Transverse colon (tissue), 4 donors: ENCODE measurements around the gene PPP1R10. TPM values are rescaled to one million over a fixed set of nuclear protein-coding genes. Genes with fewer than 3 reads are reported as not detected.

Source experiments
- DNase-seq: peaks from one replicate; pipeline ENCODE4 v3.0.0-alpha.2; 2019
- H3K27ac ChIP-seq, 4 donors: fragments of 200-600 bp; sonication (generic); 2 replicates each; pipeline ENCODE4 v1.5.1; 2016 to 2018; ENCODE audit warnings: inconsistent platforms in 4 of 4
- H3K27me3 ChIP-seq: fragments of 200-600 bp; sonication (generic); 2 replicates; pipeline ENCODE4 v1.5.1; 2017; ENCODE audit warnings: inconsistent platforms
- H3K36me3 ChIP-seq, 4 donors: fragments of 200-600 bp; sonication (generic); 2 replicates each; pipeline ENCODE4 v1.5.1; 2017 to 2019; ENCODE audit warnings: inconsistent platforms in 4 of 4
- H3K4me1 ChIP-seq, 4 donors: fragments of 200-600 bp; sonication (generic); 2 replicates each; pipeline ENCODE4 v1.5.1; 2017 to 2020; ENCODE audit warnings: inconsistent platforms in 4 of 4
- H3K4me3 ChIP-seq, 4 donors: fragments of 200-600 bp; sonication (generic); 1 replicate in 1 of 4; 2 replicates in 3 of 4; pipeline versions ENCODE4 v1.5.1 to v1.6.1; 2017 to 2019; ENCODE audit warnings: inconsistent platforms in 4 of 4
- H3K9me3 ChIP-seq, 2 donors: fragments of 200-600 bp; sonication (generic); 2 replicates each; pipeline ENCODE4 v1.5.1; 2017 to 2019; ENCODE audit warnings: inconsistent platforms in 2 of 2
- CTCF ChIP-seq, 5 experiments: fragments of 200-600 bp in 3 of 5; fragments of 450-650 bp in 2 of 5; sonication (generic) in 3 of 5; IDR thresholded peaks; 1 replicate in 2 of 5; 2 replicates in 3 of 5; pipeline ENCODE4 v1.5.1; 2016 to 2017; ENCODE audit warnings: antibody characterized with exemption in 5 of 5, inconsistent platforms in 3 of 5, mild to moderate bottlenecking in 2 of 5, moderate library complexity in 1 of 5
- EP300 ChIP-seq: sonication (generic); formaldehyde crosslinking; IDR thresholded peaks from one replicate; pipeline ENCODE4 v1.6.1; 2017; ENCODE audit warnings: antibody characterized with exemption, low read depth
- POLR2A ChIP-seq: fragments of 450-650 bp; IDR thresholded peaks from one replicate; pipeline ENCODE4 v1.6.1; 2016; ENCODE audit warnings: antibody characterized with exemption, mild to moderate bottlenecking, moderate library complexity
- POLR2AphosphoS5 ChIP-seq, 3 donors: sonication (generic); formaldehyde crosslinking; IDR thresholded peaks; one replicate each; pipeline ENCODE4 v1.6.1; 2016; ENCODE audit warnings: antibody characterized with exemption in 3 of 3
- WGBS, 2 donors: methylation state at CpG; one replicate each; pipeline ENCODE4 v1.1.5; 2018; ENCODE audit warnings: low coverage in 1 of 2; 5-methylcytosine and 5-hydroxymethylcytosine counted together
- in situ Hi-C, 4 donors: fragments of 200-750 bp; cut with MboI; loops; one replicate each; pipeline versions ENCODE4 v1.15.0 to v1.15.1; 2017; ENCODE audit warnings: low sequenced_read_pairs in 3 of 4, low pct_ligation_motif_present in 1 of 4, low pct_unique_long_range_greater_than_20kb in 1 of 4
- intact Hi-C: fragments of 100-400 bp; cut with DNase I; formaldehyde crosslinking; loops from one replicate; pipeline ENCODE4 v1.15.1; 2023; ENCODE audit warnings: low total_unique reads
- total RNA-seq, 4 donors: library from RNA; depleted of rRNA; stranded (reverse); fragments of >200 nt; gene quantifications; one replicate each; pipeline ENCODE4 v1.1.0, GENCODE V29; 2016

PPP1R10 gene
- total RNA-seq, 4 donors from 2014 or later: 35.5 to 62.5 (median 53.8) TPM

- no peaks in the 10 kb centered on the region for H3K36me3 ChIP-seq
- WGBS, 2 donors: 0 to 2% methylated on average over 3 to 18 of the region's 18 CpGs
These were observed 46.3 kb downstream of the PPP1R10 start for GRCh38 chr6:30570740-30571074.

GRCh38 chr6:30570263-30570662 is 46.8 kb downstream of the PPP1R10 start:
- Histone ChIP-seq H3K27me3 (no peaks in the 10 kb centered on the region), H3K36me3 (no peaks in the 10 kb centered on the region), H3K4me3 (peak overlapping the region in 3 of 4 donors; percentile 51 to 79 (median 51)), H3K9me3 (no peaks in the 10 kb centered on the region), H3K27ac (peak overlapping the region; percentile 82 to 96 (median 91)), H3K4me1 (peaks cover 20 to 36% (median 30%) of the 10 kb centered on the region in 4 donors)
- intact Hi-C loops (no loop called here), in situ Hi-C loops (no loop called here)
- DNase-seq: no peak
- TF ChIP-seq POLR2AphosphoS5 (IDR thresholded peaks at IDR 0.05) (no peak), POLR2A (no peak), EP300 (no peak)
- 47 to 60% methylated on average over 1 of the region's 1 CpG for whole genome bisulfite sequencing, 2 donors

More at GRCh38 chr6:30570740-30571074, 46.3 kb downstream of the PPP1R10 start:
- H3K27ac ChIP-seq: peak overlapping the region; percentile 82 to 96 (median 91)
- no peaks in the 10 kb centered on the region for H3K27me3 ChIP-seq
- H3K4me3 ChIP-seq: peak overlapping the region; percentile 38 to 79 (median 51)
- no peaks in the 10 kb centered on the region for H3K9me3 ChIP-seq
- H3K4me1 ChIP-seq: peaks cover 20 to 36% (median 30%) of the 10 kb centered on the region in 4 donors
- no peak for DNase-seq
- intact Hi-C loops (no loop called here), in situ Hi-C loops (no loop called here)
- TF ChIP-seq POLR2AphosphoS5 (IDR thresholded peaks at IDR 0.05): no peak

- in situ Hi-C loops: no loop called here
- Histone ChIP-seq H3K27ac (no peak overlapping the region), H3K4me1 (peaks cover 20 to 37% (median 24%) of the 10 kb centered on the region in 4 donors), H3K36me3 (no peaks in the 10 kb centered on the region), H3K9me3 (no peaks in the 10 kb centered on the region), H3K27me3 (no peaks in the 10 kb centered on the region), H3K4me3 (no peak overlapping the region)
- intact Hi-C loops: no loop called here
- DNase-seq: no peak
- 55 to 100% methylated on average over 2 to 3 of the region's 3 CpGs for WGBS, 2 donors
- TF ChIP-seq POLR2AphosphoS5 (IDR thresholded peaks at IDR 0.05) (no peak), POLR2A (no peak), EP300 (no peak), CTCF (IDR thresholded peaks at IDR 0.05) (no peak)
These were observed 48.8 kb downstream of the PPP1R10 start for GRCh38 chr6:30568245-30568644.

- Histone ChIP-seq H3K4me3 (no peak overlapping the region), H3K4me1 (peaks cover 8 to 20% (median 9%) of the 10 kb centered on the region in 4 donors), H3K27ac (no peak overlapping the region), H3K9me3 (no peaks in the 10 kb centered on the region), H3K36me3 (peaks cover 0 to 12% (median 4%) of the 10 kb centered on the region in 4 donors), H3K27me3 (no peaks in the 10 kb centered on the region)
- DNase-seq: no peak
- in situ Hi-C loops: no loop called here
- intact Hi-C loops: no loop called here
- TF ChIP-seq CTCF (IDR thresholded peaks at IDR 0.05) (no peak), POLR2A (no peak), POLR2AphosphoS5 (IDR thresholded peaks at IDR 0.05) (no peak), EP300 (no peak)
These were observed 51.3 kb downstream of the PPP1R10 start for GRCh38 chr6:30565772-30566171.

GRCh38 chr6:30564114-30564513 is 52.9 kb downstream of the PPP1R10 start:
- peaks cover 0 to 12% (median 4%) of the 10 kb centered on the region in 4 donors for H3K36me3 ChIP-seq
- H3K27ac ChIP-seq: no peak overlapping the region
- DNase-seq: no peak
- peaks cover 0 to 7% (median 0%) of the 10 kb centered on the region in 4 donors for H3K4me1 ChIP-seq
- H3K4me3 ChIP-seq: no peak overlapping the region
- TF ChIP-seq CTCF (IDR thresholded peaks at IDR 0.05) (no peak), EP300 (no peak), POLR2A (no peak), POLR2AphosphoS5 (IDR thresholded peaks at IDR 0.05) (no peak)
- intact Hi-C loops (no loop called here), in situ Hi-C loops (no loop called here)
- WGBS, 2 donors: 96 to 100% methylated on average over 1 of the region's 1 CpG
- H3K9me3 ChIP-seq: no peaks in the 10 kb centered on the region
- no peaks in the 10 kb centered on the region for H3K27me3 ChIP-seq
